CD4-positive, alpha-beta T cell treated with Interleukin-15 for 4 hours (primary cell): ENCODE data around the gene POMT2.
A peak's percentile ranks its signal among the peaks of the same experiment; 100 is the strongest.
"Not testable (repeated sequence)": the region's sequence is repeated elsewhere in the genome, so short reads cannot be mapped to it uniquely, and the experiment has no call there.

Experiments used
- DNase-seq: peaks from one replicate; pipeline ENCODE4 v3.0.0-alpha.2; 2020; ENCODE audit warnings: low spot score

POMT2 gene

DNA sequence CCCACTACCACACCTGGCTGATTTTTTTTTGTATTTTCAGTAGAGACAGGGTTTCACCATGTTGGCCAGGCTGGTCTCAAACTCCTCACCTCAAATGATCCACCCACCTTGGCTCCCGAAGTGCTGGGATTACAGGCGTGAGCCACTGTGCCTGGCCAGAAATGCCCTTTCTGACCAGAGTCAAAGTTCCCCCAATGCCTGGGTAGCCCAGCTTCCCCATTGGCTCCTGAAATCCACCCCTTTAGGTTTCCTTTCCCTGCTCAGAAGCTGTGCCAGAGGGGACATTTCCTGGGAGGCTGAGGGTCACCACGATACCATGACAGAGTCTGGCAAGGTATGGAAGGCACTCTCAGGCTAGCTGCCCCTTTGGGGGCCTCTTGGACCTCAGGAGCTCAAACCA, 3.6 kb upstream of the POMT2 start:
- no peak for DNase-seq

DNA sequence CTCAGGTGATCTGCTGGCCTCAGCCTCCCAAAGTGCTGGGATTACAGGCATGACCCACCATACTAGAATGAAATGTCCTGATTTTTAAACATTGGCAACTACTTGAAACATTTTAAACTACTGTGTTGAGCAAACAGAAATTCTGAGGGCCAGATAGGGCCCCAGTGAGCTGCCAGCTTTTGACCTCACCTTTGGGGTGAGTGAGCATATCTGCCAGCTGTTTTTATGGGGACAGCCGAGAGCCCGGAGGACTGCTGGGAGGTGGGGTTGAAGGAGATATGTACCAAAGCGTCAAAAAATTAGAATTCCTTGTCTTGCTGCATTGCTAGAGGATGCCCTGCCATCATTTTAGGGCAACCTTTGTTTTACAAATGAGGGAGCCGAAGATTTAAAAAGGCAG, 2.9 kb upstream of the POMT2 start:
- no peak for DNase-seq

DNA sequence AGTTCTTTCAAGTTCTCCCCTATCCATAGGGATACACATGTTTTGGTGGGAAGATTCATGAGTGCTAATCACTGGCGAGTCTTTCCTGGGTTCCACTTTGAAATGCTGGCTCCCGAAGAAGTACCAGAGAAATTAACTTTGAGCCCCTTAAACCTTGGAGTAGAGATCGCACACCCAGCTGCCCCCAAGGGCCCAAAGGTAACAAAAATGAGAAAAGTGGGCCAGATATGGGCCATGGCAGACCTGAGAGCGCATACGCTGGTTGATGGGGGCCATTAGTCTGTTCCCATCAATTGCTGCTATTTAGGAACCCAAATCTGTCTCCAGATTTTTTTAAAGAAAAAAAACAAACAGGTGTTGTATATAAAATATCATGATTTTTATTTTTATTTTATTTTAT, 2.3 kb upstream of the POMT2 start:
- no peak for DNase-seq

GRCh38 chr14:77322250-77322902, 1.7 kb upstream of the POMT2 start:
- no peak for DNase-seq

GRCh38 chr14:77319422-77319821, 1.3 kb downstream of the POMT2 start:
- no peak for DNase-seq

DNA sequence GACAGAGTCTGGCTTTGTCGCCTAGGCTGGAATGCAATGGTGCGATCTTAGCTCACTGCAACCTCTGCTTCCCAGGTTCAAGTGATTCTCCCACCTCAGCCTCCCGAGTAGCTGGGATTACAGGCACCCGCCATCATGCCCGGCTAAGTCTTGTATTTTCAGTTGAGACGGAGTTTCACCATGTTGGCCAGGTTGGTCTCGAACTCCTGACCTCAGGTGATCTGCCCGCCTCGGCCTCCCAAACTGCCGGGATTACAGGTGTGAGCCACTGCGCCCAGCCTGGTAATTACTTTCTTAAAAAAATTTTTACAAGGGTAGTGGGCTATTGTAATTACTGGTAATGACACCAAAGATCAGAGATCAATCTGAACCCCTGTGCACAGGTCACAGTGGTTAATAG, 1.9 kb downstream of the POMT2 start:
- DNase-seq, result not testable (repeated sequence)

DNA sequence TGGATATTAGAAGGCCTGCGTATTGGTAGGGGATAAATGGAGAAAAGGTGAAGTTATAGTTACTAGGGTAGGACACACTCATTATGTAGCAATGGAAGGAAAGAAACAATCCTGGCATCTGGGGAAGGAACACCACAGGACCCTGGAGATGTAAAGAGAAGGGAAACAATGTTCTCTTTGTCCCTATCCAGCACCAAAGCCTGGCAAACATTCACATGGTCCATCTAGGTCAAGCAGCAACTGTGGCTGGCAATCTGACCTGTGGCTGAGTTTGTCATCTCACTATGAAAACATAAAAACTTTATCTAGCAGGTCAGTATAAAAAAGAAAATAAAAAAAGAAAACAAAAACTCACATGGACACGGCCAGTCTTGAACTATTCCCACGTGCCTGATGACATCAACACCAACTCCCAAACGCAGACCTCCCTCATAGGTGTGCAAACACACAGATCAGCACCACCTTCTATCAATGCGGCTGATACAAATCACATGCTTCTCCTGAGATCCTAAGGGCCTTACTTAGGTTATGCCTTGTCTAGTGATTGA, 2.6 kb downstream of the POMT2 start:
- DNase-seq, result no peak

DNA sequence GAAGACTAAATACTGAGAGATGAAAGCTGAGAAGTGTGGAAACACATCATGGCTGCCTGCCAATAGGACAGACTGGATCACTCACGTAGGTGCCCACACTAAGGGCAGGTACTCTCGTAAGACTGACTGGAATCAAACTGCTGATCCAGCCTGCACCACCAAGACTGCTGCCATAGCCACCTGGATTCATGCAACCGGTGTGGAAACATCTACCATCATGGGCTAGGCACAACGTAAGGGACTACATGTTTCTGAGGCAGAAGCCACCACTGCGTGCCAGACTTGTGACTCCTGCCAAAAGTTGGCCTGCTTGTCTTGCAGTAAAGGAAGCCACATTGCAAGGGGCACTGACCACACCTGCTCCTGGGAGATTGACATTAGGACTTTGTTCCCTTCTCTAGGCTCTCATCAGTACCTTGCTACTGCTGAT, 3.8 kb downstream of the POMT2 start:
- DNase-seq, result no peak

- DNase-seq, result no peak
Observed at GRCh38 chr14:77316195-77316505, 4.5 kb downstream of the POMT2 start.

DNA sequence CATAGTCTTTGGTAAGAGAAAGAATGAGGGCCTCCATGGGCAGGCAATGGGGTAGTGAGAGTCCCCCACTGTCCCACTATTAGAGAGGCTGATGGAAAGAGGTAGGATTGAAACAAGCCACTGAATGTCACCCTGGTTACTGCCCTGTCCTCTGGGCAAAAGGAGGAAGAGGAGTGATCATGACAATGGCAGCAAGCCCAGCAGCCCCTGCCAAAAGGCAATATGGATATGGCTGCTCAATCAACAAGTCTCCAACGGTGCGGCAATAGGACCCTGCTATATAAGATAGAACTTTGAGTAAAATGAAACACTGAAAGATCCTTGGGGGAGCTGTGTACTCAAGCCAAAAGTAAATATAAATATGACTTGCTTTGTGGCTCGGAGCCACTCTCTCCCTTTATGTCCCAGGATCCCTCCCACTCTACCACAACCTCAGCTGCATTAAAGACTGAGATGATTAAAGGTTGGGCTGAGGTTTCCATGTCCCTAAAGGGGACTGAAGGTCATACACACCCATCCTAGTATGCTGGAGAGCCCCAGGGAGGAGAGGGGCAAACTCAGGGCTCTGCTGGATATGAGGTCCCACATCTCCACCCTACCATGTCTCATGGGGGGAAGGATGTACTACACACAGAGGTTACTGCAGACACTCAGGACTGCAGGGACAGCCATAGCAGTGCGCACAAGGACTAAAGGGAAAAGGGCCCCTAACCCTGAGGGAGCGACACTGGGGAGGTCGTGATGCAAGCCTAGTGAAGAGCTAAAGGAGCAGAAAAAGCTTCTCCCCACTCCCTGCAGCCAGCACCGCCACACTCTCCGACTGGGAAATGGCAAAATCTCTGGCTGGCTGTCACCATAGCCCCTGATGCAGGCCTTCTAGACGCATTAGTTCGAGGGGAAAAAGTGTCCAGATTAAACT, 5.9 kb downstream of the POMT2 start:
- DNase-seq, result no peak

DNA sequence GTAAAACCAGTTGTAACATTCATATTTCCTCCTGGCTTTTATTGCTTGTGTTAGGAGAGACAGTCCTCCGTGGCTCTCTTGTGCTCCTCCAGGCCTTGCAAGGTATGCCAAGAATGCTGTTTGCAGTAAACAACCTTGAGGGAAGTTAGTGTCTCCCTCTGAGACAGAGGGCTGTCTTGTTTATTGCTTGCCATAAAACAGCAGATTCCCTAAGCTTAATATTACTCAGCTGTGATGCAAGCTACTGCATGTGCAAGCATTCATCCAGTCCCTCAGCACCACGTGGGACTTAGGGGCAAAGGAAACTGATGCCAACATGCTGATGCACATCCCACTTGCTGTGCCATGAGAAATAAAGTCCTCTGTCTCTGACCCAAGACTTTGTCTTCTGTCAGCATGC, 6.6 kb downstream of the POMT2 start:
- no peak for DNase-seq

DNA sequence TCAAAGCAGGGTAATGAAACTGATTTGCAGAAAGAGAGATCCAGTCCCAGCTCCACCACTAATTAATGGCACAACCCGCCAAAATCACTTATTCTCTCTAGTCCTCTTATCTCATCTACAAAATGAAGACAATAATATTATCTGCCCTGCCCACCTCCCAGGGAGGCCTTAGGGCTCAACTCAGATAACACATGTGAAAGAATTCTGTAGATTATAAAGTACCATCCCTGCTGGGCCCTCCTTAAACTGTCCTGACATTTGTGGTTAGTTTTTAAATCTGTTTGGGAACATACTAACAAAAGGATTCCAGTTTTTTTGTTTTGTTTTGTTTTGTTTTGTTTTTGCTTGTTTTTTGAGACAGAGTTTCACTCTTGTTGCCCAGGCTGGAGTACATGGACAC, 7.3 kb downstream of the POMT2 start:
- DNase-seq, result no peak

GRCh38 chr14:77311217-77311616, 9.5 kb downstream of the POMT2 start:
- DNase-seq, result no peak

DNA sequence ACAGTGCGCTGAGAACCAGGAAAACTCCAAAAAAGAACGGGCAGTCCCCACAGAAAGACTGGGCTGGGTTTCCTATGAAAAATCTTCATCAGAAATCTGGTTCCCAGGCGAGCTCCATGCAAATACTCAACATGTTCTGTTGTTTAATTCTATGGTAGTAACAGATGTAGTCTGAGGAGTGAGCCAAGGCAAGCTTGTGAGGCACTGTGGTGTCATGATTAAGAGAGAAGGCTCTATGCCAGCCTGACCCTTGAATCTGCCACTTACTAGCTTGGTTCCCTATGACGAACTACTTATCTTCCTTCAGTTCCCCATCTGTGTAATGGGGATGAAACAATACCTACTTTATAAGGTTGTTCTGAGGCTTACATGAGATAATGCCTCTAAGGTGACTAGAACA, 10.7 kb downstream of the POMT2 start:
- no peak for DNase-seq

DNA sequence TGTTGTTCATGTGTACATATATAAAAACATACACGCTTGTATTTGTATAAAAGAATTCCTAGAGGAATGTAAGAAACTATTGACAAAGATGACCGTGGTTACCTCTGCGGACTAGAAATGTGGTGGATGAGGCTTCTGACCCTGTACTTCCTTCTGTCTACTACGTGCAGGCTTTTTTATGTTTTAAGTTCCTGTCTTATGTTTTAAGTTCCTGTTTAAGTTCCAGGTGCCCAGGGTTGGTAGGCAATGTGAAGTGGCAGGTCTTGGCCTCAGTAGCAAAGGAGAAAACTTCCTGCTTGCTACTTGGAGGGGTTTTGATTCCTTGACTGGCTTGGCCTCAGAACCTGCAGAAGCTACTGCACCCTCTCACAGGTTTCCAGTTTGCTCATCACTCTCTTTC, 11.6 kb downstream of the POMT2 start:
- no peak for DNase-seq

- no peak for DNase-seq
Observed at GRCh38 chr14:77306851-77307496, 13.7 kb downstream of the POMT2 start.

- no peak for DNase-seq
Observed at GRCh38 chr14:77306416-77306815, 14.3 kb downstream of the POMT2 start.

- no peak for DNase-seq
Observed at GRCh38 chr14:77305696-77306095, 15.0 kb downstream of the POMT2 start.

GRCh38 chr14:77303417-77304156, 17.1 kb downstream of the POMT2 start:
- DNase-seq, result peak; percentile 23

DNA sequence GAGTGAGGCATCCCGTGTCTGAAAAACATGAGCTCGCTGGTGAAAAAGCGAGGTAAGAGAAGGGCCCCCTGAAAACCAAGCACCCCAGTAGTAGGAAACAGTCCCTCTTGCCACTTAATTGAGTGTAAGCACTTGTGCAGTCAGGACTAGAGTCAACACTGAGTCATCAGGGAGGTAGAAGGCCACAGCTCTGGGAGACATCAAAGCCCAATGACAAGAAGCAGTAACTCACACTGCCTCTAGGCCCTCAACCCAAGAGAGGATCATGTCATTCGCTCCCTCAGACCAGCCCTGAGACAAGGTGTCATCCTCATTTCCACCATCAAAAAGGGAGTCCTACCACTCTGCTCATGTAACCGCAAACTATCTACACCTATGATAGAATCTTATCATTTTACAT, 17.8 kb downstream of the POMT2 start:
- DNase-seq, result peak; percentile 18

GRCh38 chr14:77301103-77301502, 19.6 kb downstream of the POMT2 start:
- DNase-seq, result peak; percentile 31

- no peak for DNase-seq
Observed at GRCh38 chr14:77299771-77300170, 20.9 kb downstream of the POMT2 start.
